GM21423 (cell line): ENCODE measurements around the gene TRMT1.

ENCODE experiments used
- ATAC-seq: cut with Tn5 transposase; IDR thresholded peaks from one replicate; pipeline ENCODE4 v1.9.1; 2021; ENCODE audit warnings: mild to moderate bottlenecking, moderate library complexity; ENCODE audit not compliant: unreplicated experiment

TRMT1 gene

DNA sequence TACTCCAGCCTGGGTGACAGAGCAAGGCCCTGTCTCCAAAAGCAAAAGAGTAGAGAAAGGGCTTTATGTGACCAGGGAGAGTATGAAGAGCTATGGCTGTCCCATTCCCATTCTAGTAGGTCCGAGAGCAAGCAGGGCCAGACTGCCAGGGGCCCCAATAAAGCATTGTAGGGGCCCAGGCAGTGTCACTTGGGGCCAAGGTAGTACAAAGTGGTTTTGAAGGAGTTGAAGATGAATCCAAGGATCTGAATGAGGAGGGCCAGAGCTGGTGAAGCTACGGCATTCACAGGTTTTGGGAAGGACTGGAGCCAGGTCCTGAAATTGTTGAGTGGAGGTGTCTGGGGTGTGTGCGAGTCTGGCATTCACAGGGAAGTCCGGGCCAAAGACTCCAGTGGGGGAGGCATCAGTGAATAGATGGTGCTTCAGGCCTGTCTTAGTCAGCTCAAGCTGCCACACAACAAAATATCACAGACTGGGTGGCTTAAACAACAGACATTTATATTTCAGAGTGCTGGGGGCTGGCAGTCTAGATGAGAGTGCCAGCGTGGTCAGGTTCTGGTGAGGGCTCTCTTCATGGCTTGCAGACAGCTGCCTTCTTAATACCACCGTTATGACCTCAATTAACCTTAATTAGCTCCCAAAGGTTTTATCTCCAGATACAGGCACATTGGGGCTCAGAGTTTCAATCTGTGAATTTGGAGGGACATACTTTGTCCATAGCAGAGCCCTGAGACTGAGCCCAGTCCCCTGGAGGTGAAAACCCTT, 11.5 kb upstream of the TRMT1 start:
- ATAC-seq = no peak

DNA sequence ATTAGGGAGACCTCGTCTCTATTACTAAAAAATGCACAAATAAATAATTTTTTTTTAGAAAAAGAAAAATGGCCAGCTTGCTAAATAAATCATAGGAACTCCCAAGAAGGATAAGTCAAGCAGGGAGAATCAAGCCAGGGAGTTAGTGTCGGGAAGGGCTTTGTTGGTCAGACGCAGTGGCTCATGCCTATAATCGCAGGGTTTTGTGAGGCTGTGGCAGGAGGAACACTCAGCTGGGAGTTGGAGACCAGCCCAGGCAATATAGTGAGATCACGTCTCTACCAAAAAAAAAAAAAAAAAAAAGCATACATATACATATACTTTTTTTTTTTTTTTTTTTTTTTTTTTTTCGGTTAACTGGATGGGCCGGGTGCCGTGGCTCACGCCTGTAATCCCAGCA, 10.5 kb upstream of the TRMT1 start:
- no peak for ATAC-seq

DNA sequence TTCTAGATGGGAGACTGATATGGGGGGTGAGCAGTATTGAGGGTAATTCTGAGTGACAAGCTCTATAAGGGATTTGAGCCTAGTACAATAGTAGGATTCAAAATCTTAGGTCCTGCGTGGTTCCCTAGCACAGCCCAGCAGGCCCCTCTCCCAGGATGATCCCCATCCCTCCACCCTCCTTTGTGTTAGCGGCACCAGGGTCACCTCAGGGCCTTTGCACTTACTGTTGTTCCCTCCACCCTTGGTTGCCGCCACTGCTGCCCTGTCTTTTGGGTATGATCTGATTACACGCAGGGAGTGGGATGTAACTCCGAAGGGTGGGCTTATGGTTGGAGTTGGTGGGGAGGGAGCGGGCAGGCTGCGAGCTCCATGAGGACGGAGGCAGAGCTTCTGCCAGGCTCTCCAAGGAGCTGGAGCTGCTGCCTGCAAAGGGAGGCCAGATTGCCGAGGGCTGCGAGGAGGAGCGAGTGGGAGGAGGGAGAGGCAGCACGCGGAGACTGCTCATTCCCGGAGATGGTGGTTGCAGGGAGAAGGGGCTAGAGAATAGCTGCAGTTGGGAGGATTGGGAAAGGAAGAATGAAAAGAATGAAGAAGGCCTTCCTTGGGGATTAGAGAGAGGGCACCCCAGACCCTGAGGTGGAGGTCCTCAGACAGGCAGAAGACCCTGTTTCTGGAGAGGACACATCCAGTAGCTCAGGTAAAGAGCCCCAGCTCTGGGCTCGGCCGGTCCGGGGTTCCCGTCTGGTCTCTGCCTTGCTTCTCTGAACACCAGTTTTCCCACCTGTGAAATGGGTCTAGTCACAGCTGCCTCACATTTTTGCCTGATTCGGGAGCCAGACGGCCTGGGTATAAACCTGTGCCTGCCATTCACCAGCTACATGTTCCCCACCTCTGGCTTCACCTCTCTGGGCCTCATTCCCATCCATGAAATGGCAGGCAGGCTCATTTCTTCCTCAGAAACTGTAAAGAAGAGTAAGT, 6.7 kb upstream of the TRMT1 start:
- ATAC-seq = no peak

DNA sequence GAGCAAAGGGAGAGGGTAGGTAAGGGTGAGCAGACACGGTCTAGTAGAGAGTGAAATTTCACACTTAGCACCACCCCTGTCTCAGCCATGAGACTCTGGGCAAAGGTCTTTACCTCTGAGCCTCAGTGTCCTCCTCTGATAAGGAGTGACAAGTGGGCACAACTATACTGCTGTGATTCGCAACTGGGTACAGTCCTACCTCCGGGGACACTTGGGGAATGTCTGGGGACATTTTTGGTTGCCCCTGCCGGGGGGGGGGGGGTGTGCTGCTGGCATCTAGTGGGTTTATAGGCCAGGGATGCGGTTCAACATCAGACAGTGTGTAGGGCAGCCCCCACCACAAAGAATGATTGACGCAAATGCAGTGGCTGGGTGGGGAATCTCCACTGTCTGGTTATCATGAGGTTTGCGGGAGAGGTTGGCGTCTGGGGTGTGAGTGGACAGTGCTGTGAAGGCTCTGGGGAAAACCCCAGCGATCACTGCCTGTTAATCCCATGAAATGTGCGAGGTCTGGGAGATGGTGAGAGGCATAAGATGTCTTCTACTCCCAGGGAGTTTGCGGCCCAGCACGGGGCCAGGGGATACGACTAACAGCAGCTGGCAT, 5.8 kb upstream of the TRMT1 start:
- no peak for ATAC-seq

DNA sequence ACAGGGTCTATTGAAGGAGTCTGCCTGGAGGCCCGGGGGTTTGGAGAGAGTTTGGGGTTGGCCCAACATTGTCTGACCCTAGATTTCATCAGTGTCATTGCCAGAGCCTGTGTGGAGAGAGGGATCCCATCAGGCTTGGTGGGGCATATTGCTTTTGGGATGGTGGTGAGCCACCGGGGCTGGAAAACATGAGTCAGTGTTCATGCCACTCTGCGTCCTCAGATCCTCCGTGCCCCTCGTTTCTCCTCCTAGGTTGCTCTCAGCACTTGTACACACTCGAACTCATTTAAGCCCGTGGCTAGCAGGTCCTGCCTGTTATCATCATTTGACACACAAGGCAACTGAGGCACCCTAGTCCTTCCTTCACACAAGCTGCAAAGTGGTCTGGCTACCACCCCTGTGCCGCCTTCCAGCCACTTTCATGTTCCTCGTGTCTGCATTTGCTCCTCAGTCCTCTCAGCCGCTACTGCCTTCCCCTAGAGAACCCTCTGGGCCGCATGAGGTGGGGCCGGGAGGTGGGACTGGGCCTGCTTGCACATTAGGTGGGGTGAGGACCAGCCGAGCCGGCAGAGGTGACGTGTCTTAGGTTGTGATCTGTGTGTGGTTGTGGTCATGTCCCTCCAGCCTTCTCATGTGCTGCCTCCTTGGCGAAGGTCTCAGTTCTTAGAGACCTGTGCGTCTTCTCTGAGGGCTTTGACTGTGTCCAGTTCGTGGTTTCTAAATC, 5.2 kb upstream of the TRMT1 start:
- no peak for ATAC-seq

DNA sequence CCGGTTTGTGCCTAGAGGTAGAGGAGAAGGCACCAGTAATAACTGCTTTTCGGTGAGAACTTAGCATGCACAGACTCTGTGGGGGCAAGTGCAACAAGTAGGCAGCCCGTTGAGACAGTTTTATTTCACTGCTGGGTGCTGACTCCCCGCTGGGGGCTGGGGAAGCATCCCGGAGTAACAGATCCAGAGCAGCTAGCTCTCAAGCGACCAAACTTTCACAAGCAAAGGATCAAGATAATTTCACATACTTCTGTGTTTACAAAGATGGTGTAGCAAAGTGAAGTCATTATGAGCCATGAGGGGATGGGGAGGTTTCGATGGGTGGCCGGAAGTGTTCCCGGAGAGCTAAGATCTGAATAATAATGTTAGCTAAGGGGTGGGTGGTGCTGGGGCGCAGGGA, 4.3 kb upstream of the TRMT1 start:
- ATAC-seq = no peak

DNA sequence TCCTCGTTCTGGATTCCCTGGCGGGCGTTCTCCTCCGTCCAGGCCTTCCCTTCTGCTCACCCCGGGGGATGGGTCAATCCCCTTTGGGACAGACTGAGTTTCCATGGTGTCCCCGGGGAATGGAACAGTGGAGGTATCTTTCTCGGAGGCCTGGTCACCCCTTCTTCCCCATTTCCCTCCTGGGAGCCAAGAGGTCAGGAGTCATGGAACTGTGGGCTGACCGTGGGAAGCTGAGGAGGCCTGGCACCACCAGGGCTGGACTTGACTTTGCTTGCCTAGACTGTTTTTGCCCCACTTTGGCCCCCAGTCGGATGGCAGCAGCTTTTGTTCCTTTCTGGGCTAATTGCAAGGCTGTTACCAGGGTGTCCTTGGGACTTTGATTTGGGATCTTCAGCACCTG, 3.5 kb upstream of the TRMT1 start:
- ATAC-seq = no peak

DNA sequence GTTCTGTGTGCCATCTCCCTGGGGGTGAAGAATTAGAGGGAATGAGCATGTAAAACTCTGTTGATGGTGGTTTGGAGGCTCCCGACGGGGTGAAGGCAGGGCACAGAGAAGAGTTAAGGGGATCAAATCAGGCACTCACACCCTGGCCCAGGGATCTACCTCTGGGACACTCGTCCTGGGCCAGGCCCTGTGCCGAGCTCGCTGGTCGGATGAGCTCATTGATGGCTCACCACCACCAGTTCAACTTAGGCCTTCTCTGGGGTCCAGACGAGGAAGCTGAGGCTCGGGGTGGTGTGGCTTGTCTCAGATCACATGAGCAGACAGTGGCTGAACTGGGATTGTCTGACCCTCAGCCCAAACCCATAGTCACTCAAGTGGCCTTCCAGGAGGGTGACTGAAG, 3.1 kb upstream of the TRMT1 start:
- ATAC-seq = no peak

DNA sequence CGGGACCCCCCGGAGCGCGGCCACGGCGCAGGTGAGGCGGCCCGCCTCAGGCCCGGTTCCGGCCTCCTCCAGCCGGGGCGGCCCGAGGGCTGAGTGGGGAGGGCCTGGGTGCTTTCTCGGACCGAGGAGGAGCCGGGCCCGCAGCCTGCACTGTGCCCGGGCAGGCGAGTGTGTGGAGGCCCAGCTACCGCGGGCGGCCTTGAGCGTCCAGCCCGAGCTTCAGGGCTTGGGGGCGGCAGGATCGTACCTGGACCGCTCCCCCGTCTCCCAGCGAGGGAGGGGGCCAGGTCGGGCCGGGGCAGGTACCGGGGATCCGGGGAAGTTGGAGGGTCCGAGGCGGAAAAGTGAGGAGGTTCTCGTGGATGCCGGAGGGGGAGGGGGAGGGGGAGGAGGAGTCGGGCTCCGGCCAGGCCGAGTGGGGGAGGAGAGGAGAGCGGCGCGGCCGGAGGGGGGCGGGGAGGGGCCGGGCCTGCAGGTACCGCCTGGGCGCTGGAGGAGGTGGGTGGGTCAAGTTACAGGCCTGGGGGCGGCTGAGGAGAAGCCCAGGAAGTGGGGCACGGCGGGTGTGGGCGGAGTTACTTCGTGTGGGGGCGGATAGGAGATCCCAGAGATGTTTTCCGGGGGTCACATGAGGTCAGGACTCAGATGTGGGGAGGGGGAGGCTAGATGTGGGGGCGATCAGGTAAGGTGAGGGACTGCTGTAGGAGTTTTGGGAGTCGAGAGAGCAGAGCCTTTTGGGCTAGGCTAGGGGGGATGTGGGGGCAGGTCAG, 2.1 kb upstream of the TRMT1 start:
- peak; percentile 9 for ATAC-seq

DNA sequence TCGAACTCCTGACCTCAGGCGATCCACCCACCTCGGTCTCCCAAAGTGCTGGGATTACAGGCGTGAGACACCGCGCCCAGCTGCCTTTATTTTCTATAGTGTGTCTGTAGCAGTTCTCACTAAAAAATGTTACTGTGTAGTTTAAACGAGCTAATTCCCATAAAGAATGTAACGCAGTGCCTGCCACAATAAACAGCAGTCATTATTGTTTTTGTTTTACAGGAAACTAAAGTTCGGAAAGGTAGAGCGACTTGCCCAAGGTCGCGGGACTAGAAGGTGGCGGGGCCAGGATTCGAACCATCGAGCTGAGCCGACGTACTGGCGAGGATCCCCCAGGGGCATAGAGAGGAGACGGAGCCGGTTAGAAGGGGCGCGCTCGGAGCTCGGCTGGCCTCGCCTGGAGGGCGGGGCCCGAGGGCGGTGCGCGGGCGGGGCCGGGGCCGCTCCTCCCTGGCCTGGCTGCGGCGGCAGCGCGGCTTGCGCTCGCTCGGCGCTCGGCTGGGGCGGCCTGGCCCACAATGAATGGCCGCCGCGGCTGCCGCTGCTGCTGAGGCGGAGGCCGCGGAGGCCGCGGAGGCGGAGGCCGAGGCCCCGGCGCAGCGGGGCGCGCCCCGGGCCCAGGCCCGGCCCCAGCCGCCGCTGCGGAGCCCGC, 1.4 kb upstream of the TRMT1 start, which contains the start of gene NACC1:
Gene NACC1, plus strand, starts transcription at position 493 of the 652 bp plus-strand sequence. CDS start 16,944 bp downstream, outside the sequence.
- peak; percentile 64 for ATAC-seq

DNA sequence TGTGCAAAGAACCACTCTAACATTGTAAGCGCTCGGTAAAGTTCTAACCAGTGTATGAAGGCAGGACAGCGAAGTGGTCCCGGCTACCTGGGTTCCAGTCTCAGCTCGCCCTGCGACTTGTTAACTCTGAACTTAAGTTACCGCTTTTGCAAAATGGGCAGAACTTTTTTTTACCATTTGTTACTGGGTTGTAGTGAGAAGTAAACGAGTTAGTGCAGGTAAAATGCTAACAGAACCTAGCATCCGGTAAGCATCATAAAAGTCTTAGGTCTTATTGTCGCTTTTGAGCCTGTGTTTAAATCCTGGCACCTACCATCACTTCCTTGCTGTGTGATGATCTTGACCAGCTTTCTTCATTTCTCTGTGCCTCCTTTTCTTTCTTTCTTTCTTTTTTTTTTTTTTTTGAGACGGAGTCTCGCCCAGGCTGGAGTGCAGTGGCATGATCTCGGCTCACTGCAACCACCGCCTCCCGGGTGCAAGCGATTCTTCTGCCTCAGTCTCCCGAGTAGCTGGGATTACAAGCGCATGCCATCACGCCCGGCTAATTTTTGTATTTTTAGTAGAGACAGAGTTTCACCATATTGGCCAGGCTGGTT, 734 bp upstream of the TRMT1 start:
- no peak for ATAC-seq

DNA sequence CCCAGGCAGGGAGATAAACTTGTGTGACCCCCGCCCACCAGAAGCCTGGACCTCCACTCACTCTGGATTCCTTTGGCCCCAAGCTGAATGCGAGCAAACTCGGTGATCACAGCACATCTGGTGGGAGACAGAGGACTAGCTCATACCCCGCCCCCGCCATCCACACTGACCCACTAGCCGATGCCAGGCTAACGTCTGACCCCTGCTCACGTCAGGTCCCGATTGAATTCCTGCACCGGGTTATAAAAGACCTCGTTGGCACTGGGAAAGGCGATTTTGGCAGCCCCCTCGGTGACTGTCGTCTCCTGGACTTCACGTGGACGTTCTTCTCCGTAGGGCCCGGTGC, 631 bp downstream of the TRMT1 start:
- no peak for ATAC-seq

DNA sequence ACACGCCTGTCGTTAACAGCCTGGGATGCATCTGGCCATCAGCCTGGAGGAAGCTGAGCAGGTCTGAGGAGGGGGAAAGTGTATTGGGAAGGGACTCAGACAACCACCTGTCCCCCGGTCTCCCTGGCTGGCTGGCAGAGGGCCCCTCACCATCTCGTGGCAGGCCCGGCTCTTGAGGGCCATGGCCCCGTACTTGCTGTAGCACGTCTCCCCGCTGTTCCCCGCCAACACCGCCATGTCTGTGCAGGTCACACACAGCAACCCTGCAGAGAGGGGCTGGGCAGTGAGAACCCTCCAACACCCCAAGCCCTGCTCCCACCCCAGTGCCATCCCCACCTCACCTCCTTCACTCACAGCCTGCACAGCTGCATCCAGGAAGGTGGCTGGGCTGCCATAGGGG, 4.0 kb downstream of the TRMT1 start:
- no peak for ATAC-seq

DNA sequence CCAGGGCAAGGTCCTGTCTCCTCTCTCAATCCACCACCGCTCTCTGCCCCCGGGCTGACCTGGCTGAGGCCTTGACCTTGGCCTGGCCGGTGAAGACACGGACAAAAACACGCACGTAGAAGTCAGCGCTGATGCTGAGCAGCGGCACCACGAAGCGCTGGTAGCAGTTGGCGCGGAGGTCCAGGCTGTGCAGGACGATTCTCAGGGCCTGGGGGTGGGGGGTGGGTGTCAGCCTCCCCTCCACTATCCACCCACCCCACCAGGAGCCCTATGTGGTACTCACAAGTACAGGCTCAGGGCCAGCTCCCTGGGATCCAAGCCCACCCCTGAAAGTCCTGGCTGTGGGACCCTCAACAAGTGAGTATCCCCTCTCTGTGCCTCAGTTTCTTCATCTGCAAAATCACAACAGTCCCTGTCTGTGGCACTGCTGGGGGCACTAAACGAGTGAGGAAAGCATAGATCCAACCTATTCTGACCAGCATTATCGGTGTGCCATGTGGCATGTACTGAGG, 6.4 kb downstream of the TRMT1 start:
- ATAC-seq = no peak

DNA sequence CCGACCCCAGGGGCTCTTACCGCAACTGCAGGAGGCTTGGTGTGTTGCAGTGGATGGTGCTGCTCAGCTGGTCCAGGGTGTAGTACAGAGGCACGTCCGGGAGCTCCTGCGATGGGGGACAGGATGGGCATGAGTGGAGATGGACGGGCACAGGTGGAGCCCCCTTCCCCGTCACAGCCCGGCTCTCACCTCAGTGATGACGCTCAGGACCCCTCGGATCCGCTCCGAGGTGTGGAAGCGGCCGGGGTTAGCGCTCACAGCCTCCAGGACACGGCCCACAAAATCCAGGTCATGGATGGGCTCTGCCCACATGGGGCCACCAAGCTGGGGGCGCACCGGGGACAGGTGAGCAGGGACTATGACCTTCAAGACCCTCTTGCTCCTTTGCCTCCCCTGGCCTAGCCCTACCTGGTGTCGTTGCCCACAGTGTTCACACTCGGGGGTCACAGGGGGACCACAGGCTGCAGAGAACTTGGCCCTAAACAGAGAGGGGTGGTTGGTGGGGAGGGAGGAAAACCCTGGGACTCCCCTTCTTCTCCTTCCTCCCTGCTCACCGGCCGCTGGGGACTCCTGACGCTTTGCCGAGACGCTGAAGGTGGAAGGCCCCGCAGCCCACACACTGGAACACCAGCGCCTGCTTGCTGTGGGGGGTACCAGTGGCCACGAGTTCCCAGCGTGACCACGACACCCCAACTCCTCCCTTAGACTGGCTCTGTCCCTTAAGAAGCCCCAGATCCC, 7.0 kb downstream of the TRMT1 start:
- no peak for ATAC-seq

DNA sequence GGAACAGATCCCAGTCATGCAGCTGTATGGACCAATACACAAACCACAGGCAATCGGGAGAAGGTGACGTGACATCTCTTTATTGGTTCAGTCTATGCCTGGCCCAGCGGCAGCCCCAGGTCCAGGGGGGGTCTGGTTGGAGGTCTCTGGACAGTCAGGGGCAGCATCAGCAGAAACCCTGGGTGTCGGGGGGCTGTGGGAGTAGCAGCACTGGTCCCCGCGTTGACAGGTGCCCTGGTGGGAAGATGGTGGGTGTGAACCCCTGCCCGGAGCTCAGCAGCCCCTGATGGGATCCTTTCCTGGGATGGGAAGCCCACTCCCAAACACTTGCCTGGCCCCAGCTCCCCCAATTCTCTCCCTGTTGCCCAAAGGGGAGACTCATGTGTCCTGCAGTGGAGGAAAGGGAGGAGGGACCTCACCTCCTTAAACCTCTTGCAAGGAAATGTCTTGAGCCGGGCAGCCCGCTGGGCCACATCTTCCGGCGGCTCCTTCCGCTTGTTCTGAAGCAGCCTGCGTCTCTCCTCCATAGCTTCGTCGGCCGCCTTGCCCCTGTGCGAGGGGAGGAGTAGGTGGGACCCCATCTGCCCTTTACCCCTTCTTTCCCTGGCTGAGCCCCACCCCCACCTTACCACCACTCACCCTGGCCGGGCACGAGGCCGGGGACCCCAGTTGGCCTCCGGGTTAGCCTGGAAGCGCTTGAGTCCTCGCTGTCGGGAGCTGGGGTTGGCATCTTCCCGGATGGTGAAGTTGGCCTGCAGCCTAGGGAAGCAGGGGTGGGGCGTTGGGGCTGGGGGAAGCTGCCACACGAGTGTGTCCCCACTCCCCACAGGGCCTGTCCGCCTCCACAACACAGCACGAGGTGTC, 11.5 kb downstream of the TRMT1 start:
- no peak for ATAC-seq

DNA sequence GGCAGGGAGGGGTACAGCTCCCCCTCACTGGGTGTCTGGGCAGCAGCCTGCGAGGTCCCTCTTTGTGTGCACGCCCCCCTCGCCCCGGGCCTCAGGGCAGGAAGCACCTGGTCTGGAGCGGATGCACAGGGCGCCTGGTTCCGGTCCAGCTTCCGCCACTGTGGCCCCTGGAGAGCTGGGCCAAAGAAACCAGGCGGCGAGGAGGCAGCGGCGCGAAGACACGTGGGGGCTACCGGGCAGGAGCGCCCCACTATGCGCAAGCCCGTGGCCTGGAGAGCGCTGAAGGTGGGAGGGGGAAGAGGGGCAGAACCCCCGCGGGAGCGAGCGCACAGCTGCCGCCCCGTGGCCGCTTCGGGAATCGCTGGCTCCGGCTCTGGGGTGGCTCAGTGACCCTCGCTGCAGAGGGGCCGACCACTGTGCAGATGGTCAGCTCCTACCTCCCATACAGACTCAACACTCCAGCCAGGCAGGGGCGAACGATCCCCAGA, 12.1 kb downstream of the TRMT1 start:
- peak; percentile 37 for ATAC-seq
